HepG2 (cell line): Measurements from ENCODE around the gene FAM228B. TPM values are rescaled to one million over a fixed set of nuclear protein-coding genes. Genes with fewer than 3 reads are reported as not detected.

ENCODE experiments used
- ATF3 ChIP-seq: sonication (generic); formaldehyde crosslinking; IDR thresholded peaks from 2 replicates; pipeline ENCODE4 v1.4.0; 2020; ENCODE audit warnings: missing genetic modification reagents
- GLI4 ChIP-seq: sonication (generic); formaldehyde crosslinking; IDR thresholded peaks from 2 replicates; pipeline ENCODE4 v1.5.1; 2020; ENCODE audit warnings: missing genetic modification reagents, mild to moderate bottlenecking, moderate library complexity, borderline replicate concordance
- HIC2 ChIP-seq: sonication (generic); formaldehyde crosslinking; IDR thresholded peaks from 2 replicates; pipeline ENCODE4 v1.9.0; 2022; ENCODE audit warnings: low read depth, missing genetic modification reagents
- NFYB ChIP-seq: sonication (generic); formaldehyde crosslinking; IDR thresholded peaks from 2 replicates; pipeline ENCODE4 v1.4.0; 2020; ENCODE audit warnings: missing genetic modification reagents
- REST ChIP-seq, 2 experiments: IDR thresholded peaks; 2 replicates each; pipeline ENCODE4 v1.6.1; 2011 to 2012; ENCODE audit warnings: low read length in 2 of 2, borderline replicate concordance in 1 of 2, low read depth in 1 of 2, mild to moderate bottlenecking in 1 of 2, moderate library complexity in 1 of 2
- SP5 ChIP-seq: IDR thresholded peaks from 2 replicates; pipeline ENCODE4 v1.6.1; 2016; ENCODE audit warnings: low read depth, borderline replicate concordance
- SSRP1 ChIP-seq: IDR thresholded peaks from 2 replicates; pipeline ENCODE4 v1.6.1; 2016; ENCODE audit warnings: control low read depth
- TFDP2 ChIP-seq: sonication (generic); formaldehyde crosslinking; IDR thresholded peaks from 2 replicates; pipeline ENCODE4 v1.4.0; 2020; ENCODE audit warnings: missing genetic modification reagents
- ZKSCAN8 ChIP-seq: IDR thresholded peaks from 2 replicates; pipeline ENCODE4 v1.6.1; 2016; ENCODE audit warnings: borderline replicate concordance, missing genetic modification reagents, missing compliant biosample characterization
- ZNF10 ChIP-seq: sonication (generic); formaldehyde crosslinking; IDR thresholded peaks from 2 replicates; pipeline ENCODE4 v1.4.0; 2020; ENCODE audit warnings: mild to moderate bottlenecking, low read depth, missing genetic modification reagents, borderline replicate concordance
- ZNF430 ChIP-seq: sonication (generic); formaldehyde crosslinking; IDR thresholded peaks from 2 replicates; pipeline ENCODE4 v1.9.0; 2021; ENCODE audit warnings: mild to moderate bottlenecking, missing genetic modification reagents
- ZNF446 ChIP-seq: sonication (generic); formaldehyde crosslinking; IDR thresholded peaks from 2 replicates; pipeline ENCODE4 v1.5.0; 2020; ENCODE audit warnings: mild to moderate bottlenecking, missing genetic modification reagents
- ZNF567 ChIP-seq: sonication (generic); formaldehyde crosslinking; IDR thresholded peaks from 2 replicates; pipeline ENCODE4 v1.8.1; 2023; ENCODE audit warnings: mild to moderate bottlenecking, missing genetic modification reagents, borderline replicate concordance
- ZNF597 ChIP-seq: sonication (generic); formaldehyde crosslinking; IDR thresholded peaks from 2 replicates; pipeline ENCODE4 v1.5.0; 2020; ENCODE audit warnings: missing genetic modification reagents
- ZNF713 ChIP-seq: sonication (generic); formaldehyde crosslinking; IDR thresholded peaks from 2 replicates; pipeline ENCODE4 v1.4.0; 2020; ENCODE audit warnings: mild to moderate bottlenecking, missing genetic modification reagents
- ZNF839 ChIP-seq: sonication (generic); formaldehyde crosslinking; IDR thresholded peaks from 2 replicates; pipeline ENCODE4 v1.4.0; 2020; ENCODE audit warnings: missing genetic modification reagents, mild to moderate bottlenecking, borderline replicate concordance
- ZNF841 ChIP-seq: sonication (generic); formaldehyde crosslinking; IDR thresholded peaks from 2 replicates; pipeline ENCODE4 v1.8.1; 2023; ENCODE audit warnings: missing genetic modification reagents, borderline replicate concordance
- polyA plus RNA-seq, 8 experiments: library from polyadenylated mRNA; depleted of rRNA in 3 of 8; stranded (reverse) in 7 of 8; unstranded in 1 of 8; fragments of >200 nt; fragmentation: Illumina TruSeq in 4 of 8; extraction: Trizol in 4 of 8; gene quantifications; 2 replicates each; pipeline versions ENCODE4 v1.2.1 to v1.2.3, GENCODE V29; 2011 to 2016; ENCODE audit warnings: low read depth in 4 of 8, missing spikeins in 1 of 8, mixed read lengths in 1 of 8; ENCODE audit not compliant: insufficient read depth in 1 of 8
- total RNA-seq, 5 experiments: library from RNA; depleted of rRNA; stranded (reverse); fragments of >200 nt; fragmentation: Illumina TruSeq; extraction: Trizol; gene quantifications; 2 replicates each; pipeline ENCODE4 v1.2.3, GENCODE V29; 2016; ENCODE audit warnings: low read depth in 1 of 5
- TF ChIP-seq, protein P1 (sequence below): sonication (generic); formaldehyde crosslinking; conservative IDR thresholded peaks from 2 replicates; pipeline ENCODE4 v1.8.0; 2022; ENCODE audit warnings: low read depth, missing genetic modification reagents

FAM228B gene
- total and polyA plus RNA-seq, 2 of the 13 experiments (the other 11 are each of a cell fraction or from before 2014, with no cell fraction given): 0.79 to 1.1 TPM

DNA sequence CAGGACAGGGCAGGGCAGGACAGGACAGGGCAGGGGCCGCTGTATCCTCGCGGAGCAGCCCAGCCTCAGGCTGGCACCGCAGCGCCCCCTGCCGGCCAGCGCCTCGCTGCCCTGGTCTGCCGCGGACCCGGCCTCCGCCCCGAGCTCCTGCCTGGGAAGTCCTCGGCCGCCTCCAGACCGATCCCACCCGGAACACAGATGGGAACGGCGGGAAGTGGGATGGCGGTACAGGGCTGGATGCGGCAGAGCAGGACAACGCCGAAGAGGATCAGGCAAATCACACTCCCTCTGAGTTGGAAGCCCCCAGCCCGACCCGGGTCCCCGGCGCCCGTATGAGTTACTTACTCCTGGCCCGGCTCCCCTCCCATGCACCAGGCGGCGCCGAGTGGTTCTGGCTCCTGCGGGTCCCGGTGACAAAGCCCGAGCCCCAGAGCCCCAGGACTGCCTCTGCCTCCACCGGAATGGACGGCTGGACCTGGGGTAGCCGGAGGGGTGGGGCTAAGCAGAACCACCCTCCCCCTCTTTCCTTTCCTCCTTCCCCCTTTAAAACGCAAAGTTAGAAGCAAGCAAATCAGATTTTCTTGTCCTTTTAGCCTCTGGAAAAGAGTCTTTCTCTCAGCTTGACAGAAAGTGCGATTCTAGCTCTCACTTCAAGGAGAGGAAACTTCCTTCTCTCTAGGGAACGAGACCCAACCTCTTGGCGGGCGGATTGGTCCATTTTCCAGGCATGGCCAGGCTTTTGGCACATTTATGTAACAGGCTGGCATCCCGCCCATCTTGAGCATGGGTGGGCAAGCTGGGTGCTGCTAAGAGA lies 38.7 kb upstream of the FAM228B start, which contains the start of gene TP53I3 (continued):
- TF ChIP-seq ZNF597 (CRISPR knock-in tag) (no peak), HIC2 (CRISPR knock-in tag) (peak; percentile 90), ZNF713 (CRISPR knock-in tag) (0 out of 2 replicates have a peak, but pooled peaks have one; percentile 13), ZNF567 (CRISPR knock-in tag) (no peak; the same call in 1 of the 2 replicates), ATF3 (CRISPR knock-in tag) (no peak; the same call in 1 of the 2 replicates), ZNF839 (CRISPR knock-in tag) (peak; percentile 86; the same call in 1 of the 2 replicates), ZNF10 (CRISPR knock-in tag) (no peak), ZNF430 (CRISPR knock-in tag) (peak; percentile 99), REST (IDR thresholded peaks at IDR 0.05; ENCODE audit: borderline replicate concordance in 1 of 2, low read depth in 1 of 2, low read length in 2 of 2) (no peak; a peak in 1 of 4 replicates), SP5 (CRISPR knock-in tag) (0 out of 2 replicates have a peak, but pooled peaks have one; percentile 6), ZNF841 (CRISPR knock-in tag) (0 out of 2 replicates have a peak, but pooled peaks have one; percentile 43), NFYB (CRISPR knock-in tag) (peak; percentile 44; the same call in 1 of the 2 replicates), ZKSCAN8 (CRISPR knock-in tag) (no peak), SSRP1 (CRISPR knock-in tag) (no peak), ZNF446 (CRISPR knock-in tag) (no peak), TFDP2 (CRISPR knock-in tag) (no peak), GLI4 (peak; percentile 50; the same call in 1 of the 2 replicates)
- TF ChIP-seq, protein P1, sequence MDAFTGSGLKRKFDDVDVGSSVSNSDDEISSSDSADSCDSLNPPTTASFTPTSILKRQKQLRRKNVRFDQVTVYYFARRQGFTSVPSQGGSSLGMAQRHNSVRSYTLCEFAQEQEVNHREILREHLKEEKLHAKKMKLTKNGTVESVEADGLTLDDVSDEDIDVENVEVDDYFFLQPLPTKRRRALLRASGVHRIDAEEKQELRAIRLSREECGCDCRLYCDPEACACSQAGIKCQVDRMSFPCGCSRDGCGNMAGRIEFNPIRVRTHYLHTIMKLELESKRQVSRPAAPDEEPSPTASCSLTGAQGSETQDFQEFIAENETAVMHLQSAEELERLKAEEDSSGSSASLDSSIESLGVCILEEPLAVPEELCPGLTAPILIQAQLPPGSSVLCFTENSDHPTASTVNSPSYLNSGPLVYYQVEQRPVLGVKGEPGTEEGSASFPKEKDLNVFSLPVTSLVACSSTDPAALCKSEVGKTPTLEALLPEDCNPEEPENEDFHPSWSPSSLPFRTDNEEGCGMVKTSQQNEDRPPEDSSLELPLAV (CRISPR knock-in tag): no peak
